ENCODE measurements around the gene SMPDL3A. TPM values are rescaled to one million over a fixed set of nuclear protein-coding genes. Genes with fewer than 3 reads are reported as not detected.

Gene SMPDL3A
- polyA plus RNA-seq, 1 experiment, result 6.4 TPM

DNA sequence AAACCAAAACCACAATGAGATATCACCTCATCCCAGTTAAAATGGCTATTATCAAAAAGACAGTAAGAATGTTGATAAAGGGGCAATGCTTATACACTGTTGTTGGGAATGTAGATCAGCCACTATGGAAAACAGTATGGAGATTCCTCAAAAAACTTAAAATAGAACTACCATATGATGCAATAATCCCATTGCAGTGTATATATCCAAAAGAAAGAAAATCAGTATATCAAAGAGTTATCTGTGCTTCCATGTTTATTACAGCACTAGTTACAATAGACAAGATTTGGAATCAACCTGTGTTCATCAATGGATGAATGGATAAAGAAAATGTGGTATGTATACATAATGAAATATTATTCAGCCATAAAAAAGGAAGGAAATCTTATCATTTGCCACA, 13.1 kb upstream of the SMPDL3A start:
- TF ChIP-seq, protein P1, sequence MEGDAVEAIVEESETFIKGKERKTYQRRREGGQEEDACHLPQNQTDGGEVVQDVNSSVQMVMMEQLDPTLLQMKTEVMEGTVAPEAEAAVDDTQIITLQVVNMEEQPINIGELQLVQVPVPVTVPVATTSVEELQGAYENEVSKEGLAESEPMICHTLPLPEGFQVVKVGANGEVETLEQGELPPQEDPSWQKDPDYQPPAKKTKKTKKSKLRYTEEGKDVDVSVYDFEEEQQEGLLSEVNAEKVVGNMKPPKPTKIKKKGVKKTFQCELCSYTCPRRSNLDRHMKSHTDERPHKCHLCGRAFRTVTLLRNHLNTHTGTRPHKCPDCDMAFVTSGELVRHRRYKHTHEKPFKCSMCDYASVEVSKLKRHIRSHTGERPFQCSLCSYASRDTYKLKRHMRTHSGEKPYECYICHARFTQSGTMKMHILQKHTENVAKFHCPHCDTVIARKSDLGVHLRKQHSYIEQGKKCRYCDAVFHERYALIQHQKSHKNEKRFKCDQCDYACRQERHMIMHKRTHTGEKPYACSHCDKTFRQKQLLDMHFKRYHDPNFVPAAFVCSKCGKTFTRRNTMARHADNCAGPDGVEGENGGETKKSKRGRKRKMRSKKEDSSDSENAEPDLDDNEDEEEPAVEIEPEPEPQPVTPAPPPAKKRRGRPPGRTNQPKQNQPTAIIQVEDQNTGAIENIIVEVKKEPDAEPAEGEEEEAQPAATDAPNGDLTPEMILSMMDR (IDR thresholded peaks at IDR 0.05; ENCODE audit: insufficient read depth, low read depth, low read length), result no peak
- CTCF ChIA-PET, result interaction anchor here (1.9 kb wide), 1 partner anchor 13 kb away, joined by 5 read pairs; the partner anchor contains the start of gene SMPDL3A
- Histone ChIP-seq H3K36me3 (ENCODE audit: control insufficient read depth, insufficient read depth, low read length) (no peaks in the 10 kb centered on the region), H3K27me3 (ENCODE audit: control insufficient read depth, insufficient read depth, low read length) (peaks cover 4% of the 10 kb centered on the region), H3K4me3 (ENCODE audit: low read depth, low read length) (no peak overlapping the region)
- no peak for DNase-seq (ENCODE audit: low read depth)
- POLR2A ChIA-PET, result no interaction called here

DNA sequence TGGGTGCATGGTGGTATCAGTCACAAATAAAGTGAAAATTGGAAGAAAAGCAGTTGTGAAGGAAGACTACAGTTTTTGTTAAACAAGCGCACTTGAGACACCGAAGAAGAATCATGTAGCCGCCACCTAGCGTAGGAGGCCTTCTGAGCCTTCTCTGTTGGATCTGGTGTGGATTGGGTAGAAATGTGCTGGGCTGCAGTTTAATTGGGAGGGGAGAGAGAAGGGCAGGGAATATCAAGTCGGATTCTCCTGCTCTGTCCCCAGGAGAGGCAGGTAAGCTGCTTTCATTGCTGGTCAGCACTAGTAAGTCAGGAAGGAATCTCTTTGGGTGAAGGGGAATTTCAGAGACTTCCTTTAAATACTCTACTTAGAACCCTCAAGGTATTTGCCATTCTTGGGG, 10.8 kb upstream of the SMPDL3A start:
- Histone ChIP-seq H3K4me3 (ENCODE audit: low read depth, low read length) (no peak overlapping the region), H3K36me3 (ENCODE audit: control insufficient read depth, insufficient read depth, low read length) (no peaks in the 10 kb centered on the region), H3K27me3 (ENCODE audit: control insufficient read depth, insufficient read depth, low read length) (peaks cover 4% of the 10 kb centered on the region)
- POLR2A ChIA-PET, result no interaction called here
- no peak for DNase-seq (ENCODE audit: low read depth)
- CTCF ChIA-PET, result no interaction called here
- TF ChIP-seq, protein P1 (IDR thresholded peaks at IDR 0.05; ENCODE audit: insufficient read depth, low read depth, low read length), result no peak

DNA sequence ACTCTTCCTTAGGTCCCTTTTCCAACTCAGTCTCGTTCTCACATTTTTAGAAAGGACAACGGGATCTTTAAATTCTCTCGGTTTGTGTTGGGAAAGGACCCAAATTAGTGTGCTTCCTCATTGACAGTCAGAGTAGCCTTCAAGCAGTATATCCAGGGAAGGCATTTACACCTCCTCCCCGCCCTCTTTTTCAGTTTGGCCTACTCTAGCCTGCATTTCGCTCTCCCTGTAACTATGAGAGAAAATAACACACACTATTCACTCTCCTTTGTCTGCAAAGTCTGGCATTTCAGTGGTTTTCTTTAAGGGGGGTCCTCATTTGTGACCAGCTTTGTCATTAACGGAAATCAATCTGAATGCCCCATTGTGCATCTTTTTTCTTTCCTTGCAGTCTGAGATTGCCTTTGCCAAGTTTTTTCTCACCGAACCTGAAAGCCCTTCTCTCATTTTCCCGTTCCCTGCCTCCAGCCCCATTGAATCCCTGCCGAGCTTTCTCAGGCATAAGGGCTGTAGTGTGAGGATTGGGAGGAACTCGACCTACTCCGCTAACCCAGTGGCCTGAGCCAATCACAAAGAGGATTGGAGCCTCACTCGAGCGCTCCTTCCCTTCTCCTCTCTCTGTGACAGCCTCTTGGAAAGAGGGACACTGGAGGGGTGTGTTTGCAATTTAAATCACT, 9.9 kb upstream of the SMPDL3A start:
- peaks cover 4% of the 10 kb centered on the region for H3K27me3 ChIP-seq (ENCODE audit: control insufficient read depth, insufficient read depth, low read length)
- no peak overlapping the region for H3K4me3 ChIP-seq (ENCODE audit: low read depth, low read length)
- no peak for DNase-seq (ENCODE audit: low read depth)
- no peaks in the 10 kb centered on the region for H3K36me3 ChIP-seq (ENCODE audit: control insufficient read depth, insufficient read depth, low read length)
- TF ChIP-seq, protein P1 (IDR thresholded peaks at IDR 0.05; ENCODE audit: insufficient read depth, low read depth, low read length), result no peak
- POLR2A ChIA-PET, result no interaction called here
- CTCF ChIA-PET, result interaction anchor here (0.9 kb wide), 1 partner anchor 11 kb away, joined by 4 read pairs; no protein-coding TSS in a partner anchor

DNA sequence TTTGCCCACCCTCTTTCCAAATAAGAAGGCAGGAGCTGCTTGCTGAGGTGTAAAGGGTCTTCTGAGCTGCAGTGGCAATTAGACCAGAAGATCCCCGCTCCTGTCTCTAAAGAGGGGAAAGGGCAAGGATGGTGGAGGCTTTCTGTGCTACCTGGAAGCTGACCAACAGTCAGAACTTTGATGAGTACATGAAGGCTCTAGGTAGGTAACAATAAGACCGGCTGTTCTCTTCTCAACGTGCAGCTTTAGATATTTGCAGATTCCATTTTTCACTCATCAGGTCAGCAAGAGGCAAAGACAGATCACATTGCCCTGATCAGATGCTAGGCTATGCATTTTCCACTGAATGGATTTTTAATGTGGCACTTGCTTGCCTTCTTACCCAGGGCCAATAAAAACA, 9.4 kb upstream of the SMPDL3A start, which contains the start of gene FABP7:
FABP7 (plus strand) TSS at position 50 of the 400 bp plus-strand sequence; CDS start at position 129, 79 bp downstream.
- CTCF ChIA-PET, result interaction anchor here (0.9 kb wide), 1 partner anchor 10 kb away, joined by 4 read pairs; no protein-coding TSS in a partner anchor
- Histone ChIP-seq H3K4me3 (ENCODE audit: low read depth, low read length) (no peak within 1 kb of the TSS), H3K27me3 (ENCODE audit: control insufficient read depth, insufficient read depth, low read length) (peaks cover 4% of the 10 kb centered on the region), H3K36me3 (ENCODE audit: control insufficient read depth, insufficient read depth, low read length) (no peaks in the 10 kb centered on the region)
- TF ChIP-seq, protein P1 (IDR thresholded peaks at IDR 0.05; ENCODE audit: insufficient read depth, low read depth, low read length), result no peak
- no peak for DNase-seq (ENCODE audit: low read depth)
- POLR2A ChIA-PET, result no interaction called here

DNA sequence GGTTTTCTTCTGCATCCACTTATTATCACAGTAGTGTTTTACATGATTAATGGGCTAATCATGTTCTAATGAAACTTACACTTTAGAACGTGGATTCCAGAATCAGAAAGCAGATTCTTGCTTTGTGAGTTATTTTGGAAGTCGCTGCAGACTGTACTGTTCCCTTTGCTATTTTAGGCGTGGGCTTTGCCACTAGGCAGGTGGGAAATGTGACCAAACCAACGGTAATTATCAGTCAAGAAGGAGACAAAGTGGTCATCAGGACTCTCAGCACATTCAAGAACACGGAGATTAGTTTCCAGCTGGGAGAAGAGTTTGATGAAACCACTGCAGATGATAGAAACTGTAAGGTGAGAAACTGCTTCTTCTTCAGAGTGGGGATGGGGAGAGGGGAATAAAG, 8.9 kb upstream of the SMPDL3A start:
- POLR2A ChIA-PET, result no interaction called here
- no peak overlapping the region for H3K4me3 ChIP-seq (ENCODE audit: low read depth, low read length)
- no peaks in the 10 kb centered on the region for H3K36me3 ChIP-seq (ENCODE audit: control insufficient read depth, insufficient read depth, low read length)
- H3K27me3 ChIP-seq (ENCODE audit: control insufficient read depth, insufficient read depth, low read length), result peaks cover 4% of the 10 kb centered on the region
- TF ChIP-seq, protein P1 (IDR thresholded peaks at IDR 0.05; ENCODE audit: insufficient read depth, low read depth, low read length), result no peak
- no peak for DNase-seq (ENCODE audit: low read depth)
- CTCF ChIA-PET, result interaction anchor here (0.9 kb wide), 1 partner anchor 10 kb away, joined by 4 read pairs; no protein-coding TSS in a partner anchor

Data from BJ (cell line).